DND-41 (cell line): ENCODE results near the gene SLC3A2.

Source experiments
- CTCF ChIP-seq: IDR thresholded peaks from 2 replicates; pipeline ENCODE4 v1.5.1; 2012; ENCODE audit warnings: borderline replicate concordance, low read length, moderate library complexity, mild to moderate bottlenecking; ENCODE audit not compliant: poor library complexity, severe bottlenecking; ENCODE audit errors: extremely low read depth
- EZH2 ChIP-seq: IDR thresholded peaks from 3 replicates; pipeline ENCODE4 v1.6.1; 2012; ENCODE audit warnings: borderline replicate concordance, low read depth, mild to moderate bottlenecking, moderate library complexity, low read length, inconsistent platforms; ENCODE audit not compliant: severe bottlenecking

- TF ChIP-seq CTCF (no peak), EZH2 (no peak)
Observed at GRCh38 chr11:62905296-62905695, 24.6 kb downstream of the SLC3A2 start.
